GM12875 (cell line): ENCODE measurements around the gene PARD3B.

Experiments
- H3K4me3 ChIP-seq: one replicate; pipeline ENCODE4 v1.5.1; 2011; ENCODE audit warnings: low read depth, low read length, control low read depth
- TF ChIP-seq, protein P1 (sequence below): IDR thresholded peaks from 2 replicates; pipeline ENCODE4 v1.5.1; 2011; ENCODE audit warnings: low read depth, mild to moderate bottlenecking, control low read depth, inconsistent platforms, low read length, moderate library complexity, borderline replicate concordance; ENCODE audit not compliant: insufficient read depth

The PARD3B gene

DNA sequence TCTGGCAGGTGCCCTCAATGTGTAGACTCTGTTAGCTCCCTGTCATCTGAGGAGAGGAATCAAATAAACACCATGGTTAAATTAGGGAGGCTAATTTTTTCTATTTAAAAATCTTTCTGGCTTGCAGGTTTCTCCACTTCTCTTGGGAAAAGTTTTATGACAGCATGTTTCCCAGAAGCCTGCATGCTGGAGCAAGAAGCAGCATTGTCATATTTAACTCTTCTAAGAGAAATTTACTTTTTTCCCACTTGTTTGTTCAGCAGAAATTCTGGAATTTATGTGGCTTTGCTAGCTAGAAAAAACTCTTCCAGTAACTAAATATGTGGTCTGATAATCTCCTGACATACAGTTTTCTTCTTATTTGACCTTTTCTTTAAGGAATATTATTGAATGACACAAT, 230.5 kb downstream of the PARD3B start:
- no peak overlapping the region for H3K4me3 ChIP-seq
- TF ChIP-seq, protein P1, sequence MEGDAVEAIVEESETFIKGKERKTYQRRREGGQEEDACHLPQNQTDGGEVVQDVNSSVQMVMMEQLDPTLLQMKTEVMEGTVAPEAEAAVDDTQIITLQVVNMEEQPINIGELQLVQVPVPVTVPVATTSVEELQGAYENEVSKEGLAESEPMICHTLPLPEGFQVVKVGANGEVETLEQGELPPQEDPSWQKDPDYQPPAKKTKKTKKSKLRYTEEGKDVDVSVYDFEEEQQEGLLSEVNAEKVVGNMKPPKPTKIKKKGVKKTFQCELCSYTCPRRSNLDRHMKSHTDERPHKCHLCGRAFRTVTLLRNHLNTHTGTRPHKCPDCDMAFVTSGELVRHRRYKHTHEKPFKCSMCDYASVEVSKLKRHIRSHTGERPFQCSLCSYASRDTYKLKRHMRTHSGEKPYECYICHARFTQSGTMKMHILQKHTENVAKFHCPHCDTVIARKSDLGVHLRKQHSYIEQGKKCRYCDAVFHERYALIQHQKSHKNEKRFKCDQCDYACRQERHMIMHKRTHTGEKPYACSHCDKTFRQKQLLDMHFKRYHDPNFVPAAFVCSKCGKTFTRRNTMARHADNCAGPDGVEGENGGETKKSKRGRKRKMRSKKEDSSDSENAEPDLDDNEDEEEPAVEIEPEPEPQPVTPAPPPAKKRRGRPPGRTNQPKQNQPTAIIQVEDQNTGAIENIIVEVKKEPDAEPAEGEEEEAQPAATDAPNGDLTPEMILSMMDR: no peak

DNA sequence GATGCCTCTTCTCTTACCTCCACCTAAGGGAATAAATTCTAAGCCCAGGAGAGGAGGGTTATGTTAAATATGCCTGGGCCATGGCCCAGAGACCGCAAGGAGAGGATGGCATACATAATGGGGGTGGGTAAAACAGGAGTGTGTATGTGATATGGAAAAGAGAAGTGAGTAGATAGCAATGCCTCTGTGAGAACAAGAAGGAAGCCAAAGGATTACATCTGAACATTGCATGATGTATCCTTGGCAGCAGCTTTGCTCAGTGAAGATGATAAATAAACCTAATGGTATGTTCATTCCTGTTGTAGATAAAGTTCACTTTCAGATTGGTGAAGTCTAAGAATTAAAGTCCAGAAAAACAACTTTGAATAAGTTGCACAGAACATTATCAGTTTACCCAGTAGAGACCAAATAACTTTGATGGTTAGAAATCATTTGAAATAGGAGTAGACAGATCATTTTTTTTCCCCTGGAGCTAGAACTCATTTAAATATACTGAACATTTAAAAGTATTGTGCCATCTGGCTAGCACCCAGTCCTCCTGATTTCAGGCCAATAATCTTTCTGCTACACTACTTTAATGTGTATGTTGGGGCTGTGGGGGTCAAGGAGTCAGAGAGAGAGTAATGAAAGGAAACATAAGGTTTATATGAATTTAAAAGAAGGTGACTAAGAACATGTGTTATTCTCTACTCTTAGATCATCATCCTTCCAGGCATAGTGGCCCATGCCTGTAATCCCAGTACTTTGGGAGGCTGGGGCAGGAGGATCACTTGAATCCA, 231.7 kb downstream of the PARD3B start:
- no peak overlapping the region for H3K4me3 ChIP-seq
- TF ChIP-seq, protein P1: no peak

DNA sequence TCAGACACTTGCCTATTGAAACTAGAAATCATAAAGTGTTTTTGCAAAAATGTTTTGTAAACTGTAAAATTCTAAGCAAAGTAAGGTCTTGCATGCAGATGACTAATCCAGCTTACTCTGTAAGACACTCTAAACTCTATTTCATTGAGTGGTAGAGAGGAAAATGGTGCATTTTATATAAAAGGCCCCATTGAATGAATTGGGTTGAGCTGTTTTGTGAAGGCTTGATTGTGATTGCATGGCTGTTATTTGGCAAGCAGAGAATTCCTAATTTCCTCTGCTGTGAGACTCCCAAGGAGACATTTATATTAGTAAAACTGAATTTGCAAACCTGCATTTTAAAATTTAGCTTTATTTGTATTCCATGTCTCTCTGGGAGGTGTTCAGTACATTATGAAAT, 234.5 kb downstream of the PARD3B start:
- TF ChIP-seq, protein P1: no peak
- H3K4me3 ChIP-seq: no peak overlapping the region

DNA sequence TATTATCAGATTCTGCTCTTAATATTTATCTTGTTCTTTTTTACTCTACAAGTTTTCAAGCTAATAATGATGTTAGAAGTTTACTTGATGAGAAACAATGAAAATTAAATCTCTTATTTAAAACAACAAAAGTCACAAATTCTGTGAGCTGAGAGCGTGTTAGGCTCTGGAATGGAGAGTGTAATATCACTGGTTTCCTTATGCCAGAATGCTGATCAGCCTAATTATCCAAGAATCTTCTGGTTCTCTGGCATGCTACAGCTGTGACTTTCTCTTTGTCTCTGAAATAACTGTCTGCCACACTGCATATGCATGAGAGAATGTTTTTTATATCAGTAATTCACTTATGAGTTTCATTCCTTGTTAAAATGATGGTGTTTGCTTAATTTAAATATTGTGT, 236.7 kb downstream of the PARD3B start:
- no peak overlapping the region for H3K4me3 ChIP-seq
- TF ChIP-seq, protein P1: no peak

DNA sequence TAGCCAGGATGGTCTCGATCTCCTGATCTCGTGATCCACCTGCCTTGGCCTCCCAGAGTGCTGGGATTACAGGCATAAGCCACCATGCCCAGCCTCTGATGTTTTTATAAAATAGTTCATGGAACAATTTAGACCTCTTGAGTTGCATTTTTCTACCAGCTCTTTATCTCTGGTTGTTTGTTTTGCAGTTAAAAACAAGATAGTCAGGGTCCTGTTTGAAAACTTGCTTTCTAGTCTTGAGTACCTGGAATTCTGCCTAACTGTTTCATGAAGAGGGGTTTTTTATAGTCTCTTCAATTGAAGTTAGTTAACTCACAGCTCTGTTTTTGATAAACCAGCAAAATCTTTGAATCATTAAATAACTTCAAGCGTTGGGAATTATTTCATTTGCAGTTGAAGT, 244.8 kb downstream of the PARD3B start:
- TF ChIP-seq, protein P1: no peak
- H3K4me3 ChIP-seq: no peak overlapping the region

DNA sequence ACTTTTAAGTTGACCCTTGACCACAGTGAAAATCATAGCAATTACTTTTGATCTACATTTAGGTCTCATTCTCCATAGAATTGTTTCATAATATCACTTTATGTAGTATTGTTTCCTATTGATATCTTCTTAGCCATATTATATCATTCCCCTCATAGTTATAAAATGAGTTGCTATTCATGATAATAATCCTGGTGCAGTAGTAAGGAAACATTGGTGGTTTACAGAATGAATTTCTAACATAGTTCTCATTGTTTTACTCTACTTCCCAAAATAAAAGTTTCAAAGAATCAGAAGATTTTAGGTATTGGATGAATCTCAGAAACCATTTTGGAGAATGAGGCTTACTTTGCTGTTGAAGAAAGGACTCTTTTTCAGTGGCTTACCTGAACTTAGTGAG, 246.0 kb downstream of the PARD3B start:
- H3K4me3 ChIP-seq: no peak overlapping the region
- TF ChIP-seq, protein P1: no peak

DNA sequence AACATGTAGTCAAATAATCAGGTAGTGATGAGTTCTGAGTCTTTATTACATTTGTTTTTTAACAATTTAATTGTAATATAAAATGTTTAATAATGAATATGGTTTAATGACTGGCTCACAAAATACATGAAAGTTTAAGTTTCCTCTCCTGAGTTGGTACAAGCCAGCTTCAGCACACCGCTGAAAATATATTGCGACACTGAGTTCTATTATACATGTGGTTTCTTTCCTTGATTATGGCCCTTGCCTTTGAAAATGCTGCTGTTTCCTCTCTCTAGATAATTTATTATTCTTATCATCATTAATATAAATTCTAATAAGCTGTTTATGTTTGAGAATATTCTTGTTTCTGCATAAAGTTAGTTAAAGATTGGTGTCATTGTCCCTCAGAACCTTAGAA, 249.3 kb downstream of the PARD3B start:
- TF ChIP-seq, protein P1: no peak
- H3K4me3 ChIP-seq: no peak overlapping the region
